ENCODE data around the gene KRTAP10-9. TPM values are rescaled to one million over a fixed set of nuclear protein-coding genes. Genes with fewer than 3 reads are reported as not detected.

Gene KRTAP10-9
- total and polyA plus RNA-seq, 4 donors = not detected

GRCh38 chr21:44670642-44671432, 43.9 kb downstream of the KRTAP10-9 start:
- H3K27ac ChIP-seq (ENCODE audit: low read depth in 1 of 2, low read length in 1 of 2) = no peak overlapping the region
- no peaks in the 10 kb centered on the region for H3K27me3 ChIP-seq (ENCODE audit: control insufficient read depth in 3 of 3, insufficient read depth in 3 of 3, low read length in 2 of 3)
- H3K4me3 ChIP-seq = no peak overlapping the region
- H3K36me3 ChIP-seq (ENCODE audit: control insufficient read depth in 4 of 4, insufficient read depth in 4 of 4, low read length in 4 of 4) = no peaks in the 10 kb centered on the region
- no peak for TF ChIP-seq CTCF (IDR thresholded peaks at IDR 0.05; ENCODE audit: control extremely low read depth, extremely low read depth)
- no peak for DNase-seq
- WGBS, 2 donors = 69 to 70% methylated on average over 3 of the region's 3 CpGs
- H3K9me3 ChIP-seq (ENCODE audit: control insufficient read depth in 4 of 4, insufficient read depth in 3 of 4, low read length in 3 of 4) = peaks cover 0 to 10% (median 5%) of the 10 kb centered on the region in 4 donors
- no peak overlapping the region for H3K9ac ChIP-seq (ENCODE audit: insufficient read depth in 1 of 2, low read length in 2 of 2)
- ATAC-seq (ENCODE audit: insufficient read depth, low FRiP score) = no peak
- no peaks in the 10 kb centered on the region for H3K4me1 ChIP-seq (ENCODE audit: control insufficient read depth in 5 of 5, insufficient read depth in 5 of 5, low read length in 5 of 5)

- no peak for TF ChIP-seq CTCF (IDR thresholded peaks at IDR 0.05; ENCODE audit: control extremely low read depth, extremely low read depth)
Observed at GRCh38 chr21:44671911-44672310, 45.0 kb downstream of the KRTAP10-9 start.

GRCh38 chr21:44677881-44678280, 51.0 kb downstream of the KRTAP10-9 start:
- WGBS, 2 donors = 91 to 93% methylated on average over 13 of the region's 13 CpGs
- no peaks in the 10 kb centered on the region for H3K4me1 ChIP-seq (ENCODE audit: control insufficient read depth in 5 of 5, insufficient read depth in 5 of 5, low read length in 5 of 5)
- no peak for DNase-seq

More at GRCh38 chr21:44671911-44672310, 45.0 kb downstream of the KRTAP10-9 start:
- ATAC-seq (ENCODE audit: insufficient read depth, low FRiP score) = no peak
- Histone ChIP-seq H3K9ac (ENCODE audit: insufficient read depth in 1 of 2, low read length in 2 of 2) (no peak overlapping the region), H3K4me1 (ENCODE audit: control insufficient read depth in 5 of 5, insufficient read depth in 5 of 5, low read length in 5 of 5) (no peaks in the 10 kb centered on the region), H3K9me3 (ENCODE audit: control insufficient read depth in 4 of 4, insufficient read depth in 3 of 4, low read length in 3 of 4) (peaks cover 0 to 10% (median 5%) of the 10 kb centered on the region in 4 donors), H3K27ac (ENCODE audit: low read depth in 1 of 2, low read length in 1 of 2) (no peak overlapping the region), H3K27me3 (ENCODE audit: control insufficient read depth in 3 of 3, insufficient read depth in 3 of 3, low read length in 2 of 3) (no peaks in the 10 kb centered on the region), H3K36me3 (ENCODE audit: control insufficient read depth in 4 of 4, insufficient read depth in 4 of 4, low read length in 4 of 4) (no peaks in the 10 kb centered on the region), H3K4me3 (no peak overlapping the region)
- DNase-seq = no peak
- WGBS, 2 donors = 85 to 93% methylated on average over 1 of the region's 1 CpG

More at GRCh38 chr21:44677881-44678280, 51.0 kb downstream of the KRTAP10-9 start:
- no peak for ATAC-seq (ENCODE audit: insufficient read depth, low FRiP score)
- H3K4me3 ChIP-seq = no peak overlapping the region
- no peak overlapping the region for H3K9ac ChIP-seq (ENCODE audit: insufficient read depth in 1 of 2, low read length in 2 of 2)
- no peak for TF ChIP-seq CTCF (IDR thresholded peaks at IDR 0.05; ENCODE audit: control extremely low read depth, extremely low read depth)
- no peak overlapping the region for H3K27ac ChIP-seq (ENCODE audit: low read depth in 1 of 2, low read length in 1 of 2)
- no peaks in the 10 kb centered on the region for H3K27me3 ChIP-seq (ENCODE audit: control insufficient read depth in 3 of 3, insufficient read depth in 3 of 3, low read length in 2 of 3)
- H3K36me3 ChIP-seq (ENCODE audit: control insufficient read depth in 4 of 4, insufficient read depth in 4 of 4, low read length in 4 of 4) = no peaks in the 10 kb centered on the region
- H3K9me3 ChIP-seq (ENCODE audit: control insufficient read depth in 4 of 4, insufficient read depth in 3 of 4, low read length in 3 of 4) = peaks cover 0 to 3% (median 1%) of the 10 kb centered on the region in 4 donors

Other genes with a start within 250 kb of the KRTAP10-9 start
- 1 to 10 TPM; 2.8 to 3.6 TPM for gene LRRC3, start 171.6 kb upstream of the KRTAP10-9 start, total RNA-seq
- gene LRRC3, start 171.6 kb upstream of the KRTAP10-9 start, polyA plus RNA-seq = 1 to 10 TPM; 1.4 to 2.0 TPM
- not detected for gene KRTAP10-1, start 86.9 kb upstream of the KRTAP10-9 start, total RNA-seq
- gene KRTAP10-1, start 86.9 kb upstream of the KRTAP10-9 start, polyA plus RNA-seq = not detected
- not detected for gene KRTAP10-2, start 75.6 kb upstream of the KRTAP10-9 start, total RNA-seq
- not detected for gene KRTAP10-2, start 75.6 kb upstream of the KRTAP10-9 start, polyA plus RNA-seq
- gene KRTAP10-3, start 68.3 kb upstream of the KRTAP10-9 start, total RNA-seq = not detected
- gene KRTAP10-3, start 68.3 kb upstream of the KRTAP10-9 start, polyA plus RNA-seq = not detected
- not detected for gene KRTAP10-4, start 53.4 kb upstream of the KRTAP10-9 start, total RNA-seq
- not detected for gene KRTAP10-4, start 53.4 kb upstream of the KRTAP10-9 start, polyA plus RNA-seq
- not detected for gene KRTAP10-5, start 46.5 kb upstream of the KRTAP10-9 start, total RNA-seq
- not detected for gene KRTAP10-5, start 46.5 kb upstream of the KRTAP10-9 start, polyA plus RNA-seq
- gene KRTAP10-6, start 34.6 kb upstream of the KRTAP10-9 start, total RNA-seq = not detected
- gene KRTAP10-6, start 34.6 kb upstream of the KRTAP10-9 start, polyA plus RNA-seq = not detected
- not detected for gene KRTAP10-7, start 26.5 kb upstream of the KRTAP10-9 start, total RNA-seq
- gene KRTAP10-7, start 26.5 kb upstream of the KRTAP10-9 start, polyA plus RNA-seq = not detected
- gene KRTAP10-8, start 15.0 kb upstream of the KRTAP10-9 start, total RNA-seq = not detected
- gene KRTAP10-8, start 15.0 kb upstream of the KRTAP10-9 start, polyA plus RNA-seq = not detected
- not detected for gene KRTAP10-10, start 10.3 kb downstream of the KRTAP10-9 start, total RNA-seq
- gene KRTAP10-10, start 10.3 kb downstream of the KRTAP10-9 start, polyA plus RNA-seq = not detected
- not detected for gene KRTAP10-11, start 19.3 kb downstream of the KRTAP10-9 start, total RNA-seq
- gene KRTAP10-11, start 19.3 kb downstream of the KRTAP10-9 start, polyA plus RNA-seq = not detected
- not detected for gene KRTAP12-4, start 27.6 kb downstream of the KRTAP10-9 start, total RNA-seq
- not detected for gene KRTAP12-4, start 27.6 kb downstream of the KRTAP10-9 start, polyA plus RNA-seq
- gene KRTAP12-3, start 30.8 kb downstream of the KRTAP10-9 start, total RNA-seq = not detected
- not detected for gene KRTAP12-3, start 30.8 kb downstream of the KRTAP10-9 start, polyA plus RNA-seq
- not detected for gene KRTAP12-2, start 39.8 kb downstream of the KRTAP10-9 start, total RNA-seq
- gene KRTAP12-2, start 39.8 kb downstream of the KRTAP10-9 start, polyA plus RNA-seq = not detected
- not detected for gene KRTAP12-1, start 55.1 kb downstream of the KRTAP10-9 start, total RNA-seq
- gene KRTAP12-1, start 55.1 kb downstream of the KRTAP10-9 start, polyA plus RNA-seq = not detected
- not detected for gene KRTAP10-12, start 70.1 kb downstream of the KRTAP10-9 start, total RNA-seq
- not detected for gene KRTAP10-12, start 70.1 kb downstream of the KRTAP10-9 start, polyA plus RNA-seq
- gene TSPEAR, start 84.5 kb downstream of the KRTAP10-9 start, total RNA-seq = 1 to 10 TPM in 1 of 2 donors, under 1 TPM in 1; 0.43 to 2.1 TPM
- gene TSPEAR, start 84.5 kb downstream of the KRTAP10-9 start, polyA plus RNA-seq = under 1 TPM; 0.02 to 0.12 TPM
- 10 to 100 TPM; 87.0 to 93.2 TPM for gene UBE2G2, start 174.7 kb downstream of the KRTAP10-9 start, total RNA-seq
- gene UBE2G2, start 174.7 kb downstream of the KRTAP10-9 start, polyA plus RNA-seq = 10 to 100 TPM; 35.6 to 48.0 TPM
- 10 to 100 TPM; 45.5 to 86.5 TPM for gene SUMO3, start 191.0 kb downstream of the KRTAP10-9 start, total RNA-seq
- gene SUMO3, start 191.0 kb downstream of the KRTAP10-9 start, polyA plus RNA-seq = 10 to 100 TPM; 40.4 to 96.4 TPM
- gene PTTG1IP, start 246.6 kb downstream of the KRTAP10-9 start, total RNA-seq = 100 to 1,000 TPM; 243 to 247 TPM
- gene PTTG1IP, start 246.6 kb downstream of the KRTAP10-9 start, polyA plus RNA-seq = 100 to 1,000 TPM; 139 to 209 TPM

All from lung (tissue), 12 donors.